Measurements from ENCODE around the gene FXYD2.

FXYD2 gene

DNA sequence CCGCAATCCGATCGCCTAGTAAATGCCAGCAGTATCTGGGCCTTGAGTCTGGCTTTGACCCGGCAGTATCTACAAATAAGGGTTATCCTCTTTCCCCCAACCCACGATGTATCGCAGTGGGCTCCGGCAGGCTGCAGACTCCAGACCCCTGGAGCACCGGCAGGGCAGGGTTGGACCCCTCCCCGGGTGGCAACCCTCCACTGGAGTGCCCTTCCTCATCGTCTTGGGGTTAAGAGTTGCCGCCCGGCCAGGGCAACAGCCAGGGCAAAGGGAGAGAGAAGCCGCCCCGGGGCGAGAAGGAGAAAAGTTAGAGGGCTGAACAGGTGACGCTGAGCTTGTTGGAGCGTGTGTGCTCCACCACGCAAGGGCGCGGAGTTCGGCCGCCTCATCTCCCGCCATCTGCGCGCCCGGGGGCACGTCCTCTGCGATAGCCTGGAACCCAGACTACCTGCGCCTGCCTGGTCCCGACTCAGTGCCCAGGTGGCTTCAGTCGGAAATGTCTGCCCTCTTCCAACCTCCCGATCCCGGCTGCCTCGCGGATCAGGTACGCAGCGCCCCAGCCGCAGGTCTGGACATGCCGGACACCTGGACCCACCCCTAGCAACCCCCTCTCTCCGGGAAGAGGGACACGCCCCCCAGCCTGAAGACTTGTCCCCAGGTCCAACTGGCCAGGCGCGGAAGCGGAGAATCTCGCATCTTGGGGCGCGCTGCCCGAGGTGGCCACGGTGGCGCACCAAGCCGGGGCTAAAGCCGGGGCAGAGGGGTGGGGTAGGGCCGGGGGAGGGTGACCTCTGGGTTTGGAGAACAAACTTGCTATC is 28.7 kb downstream of the FXYD2 start:
- DNase-seq = no peak

GRCh38 chr11:117794772-117795629 is 29.5 kb downstream of the FXYD2 start:
- DNase-seq = no peak

DNA sequence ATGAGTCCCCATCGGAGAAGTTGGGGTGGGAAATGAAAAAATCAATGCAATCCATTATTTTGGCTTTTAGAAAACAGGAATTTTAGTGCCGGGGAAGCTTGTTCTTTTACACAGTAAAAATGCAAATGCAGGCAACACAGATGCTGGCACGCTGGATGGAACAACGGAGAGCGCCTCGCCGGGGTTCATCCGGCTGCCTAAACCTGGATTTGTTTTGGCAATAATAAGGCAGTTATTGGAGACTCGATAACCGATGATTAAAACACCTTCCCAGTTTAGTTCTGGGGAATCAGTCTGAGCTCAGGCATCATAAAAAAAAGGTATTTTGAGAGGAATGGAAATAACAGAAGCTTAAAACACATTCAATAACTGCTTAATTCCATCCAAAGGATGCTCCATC is 30.4 kb downstream of the FXYD2 start:
- no peak for DNase-seq

GRCh38 chr11:117793583-117793982 is 31.0 kb downstream of the FXYD2 start:
- no peak for DNase-seq

DNA sequence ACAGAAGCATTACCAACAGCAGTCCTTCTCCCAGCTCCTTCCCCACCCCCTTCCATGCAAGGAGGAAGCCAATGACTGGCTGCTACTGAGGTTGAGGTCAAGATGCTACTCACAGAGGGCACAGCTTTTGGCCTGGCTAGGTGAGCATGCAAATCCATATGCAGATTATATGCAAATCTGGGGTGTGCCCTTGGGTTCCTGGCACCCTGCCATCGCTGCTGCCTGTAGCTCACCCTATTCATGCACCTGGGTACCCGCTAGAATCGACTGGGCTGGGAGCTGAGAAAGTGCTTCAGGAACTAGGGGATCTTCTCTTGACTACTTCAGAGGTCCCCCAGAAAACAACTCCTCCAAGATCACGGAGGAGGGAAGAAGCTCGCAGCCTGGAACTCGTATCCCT is 31.6 kb downstream of the FXYD2 start:
- no peak for DNase-seq

DNA sequence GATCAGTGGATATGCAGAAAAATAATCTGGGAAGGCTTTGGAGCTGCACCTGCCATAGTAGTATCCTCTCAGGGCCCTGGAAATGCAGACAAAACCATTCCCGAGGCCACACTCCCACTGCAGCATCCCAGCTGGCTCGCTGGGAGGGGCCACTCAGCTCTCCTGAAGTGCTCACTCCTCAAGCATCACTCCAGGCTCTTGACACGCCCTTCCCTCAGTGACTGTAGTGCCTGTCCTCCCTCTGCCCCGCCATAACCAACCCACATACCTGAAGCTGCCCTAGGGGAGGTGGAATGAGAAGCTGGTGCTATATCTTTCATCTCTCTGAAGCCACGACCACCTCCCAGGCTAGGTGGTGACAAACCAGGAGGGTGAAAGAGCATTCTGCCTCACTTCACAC is 32.3 kb downstream of the FXYD2 start:
- no peak for DNase-seq

- no peak for DNase-seq
Observed at GRCh38 chr11:117790279-117790678, 34.3 kb downstream of the FXYD2 start.

DNA sequence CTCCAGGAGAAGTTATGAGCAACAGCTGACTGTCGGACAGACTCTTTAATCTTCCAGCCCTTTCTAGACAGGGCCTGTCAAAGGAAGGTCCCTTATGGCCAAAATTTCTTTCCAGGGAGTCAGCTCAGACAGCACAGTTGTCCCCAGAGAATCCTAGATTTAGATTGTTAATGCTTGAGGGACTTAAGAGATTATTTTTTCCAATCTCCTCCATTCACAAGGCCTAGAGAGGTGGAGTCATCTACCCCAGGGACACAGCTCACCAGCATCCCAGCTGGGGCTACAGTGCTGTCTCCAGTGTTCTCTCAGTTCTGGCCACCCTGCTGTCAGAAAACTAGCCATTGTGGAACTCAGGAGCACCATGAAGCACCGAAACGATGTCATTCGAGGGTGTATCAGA is 35.3 kb downstream of the FXYD2 start:
- no peak for DNase-seq

GRCh38 chr11:117786135-117786870 is 38.2 kb downstream of the FXYD2 start:
- DNase-seq = no peak

GRCh38 chr11:117782101-117782500 is 42.4 kb downstream of the FXYD2 start:
- no peak for DNase-seq

- DNase-seq = no peak
Observed at GRCh38 chr11:117781627-117782026, 42.9 kb downstream of the FXYD2 start.

DNA sequence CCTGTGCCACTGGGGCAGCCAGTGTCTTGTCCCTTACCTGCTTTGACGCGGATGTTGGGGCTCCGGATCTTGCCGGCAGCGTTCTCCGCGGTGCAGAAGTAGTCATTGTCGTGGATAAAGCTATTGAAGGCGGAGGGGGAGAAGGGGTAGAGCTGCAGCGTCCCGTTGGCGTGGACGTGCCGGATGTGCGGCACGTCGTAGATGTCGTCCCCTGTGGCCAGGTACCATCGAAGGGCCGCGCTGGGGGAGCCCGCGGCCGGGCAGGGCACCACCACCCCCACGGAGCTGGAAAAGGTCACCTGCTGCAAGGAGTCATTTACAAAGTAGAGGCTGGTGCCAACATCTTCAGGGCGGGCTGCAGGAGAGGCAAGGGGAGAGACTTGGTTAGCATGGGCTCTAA is 44.1 kb downstream of the FXYD2 start:
- DNase-seq = no peak

DNA sequence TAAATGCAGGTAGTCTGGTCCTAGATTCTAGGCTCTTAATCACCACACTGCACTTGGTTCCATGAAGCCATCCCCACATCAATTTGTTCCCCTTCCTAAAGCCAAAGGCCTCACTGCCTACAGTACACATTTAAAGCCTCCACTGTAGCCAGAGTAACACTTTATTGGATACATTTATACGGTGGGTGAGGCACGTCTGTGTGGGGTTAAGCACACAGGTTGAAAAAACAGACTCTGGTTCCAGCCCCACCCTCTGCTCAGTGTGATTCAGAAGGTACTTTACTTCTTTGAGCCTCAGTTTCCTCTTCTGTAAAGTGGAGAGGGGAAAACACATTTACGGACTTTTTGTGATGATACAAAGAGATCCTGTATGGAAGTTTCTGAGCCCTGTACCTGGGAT is 50.0 kb downstream of the FXYD2 start:
- DNase-seq = no peak

DNA sequence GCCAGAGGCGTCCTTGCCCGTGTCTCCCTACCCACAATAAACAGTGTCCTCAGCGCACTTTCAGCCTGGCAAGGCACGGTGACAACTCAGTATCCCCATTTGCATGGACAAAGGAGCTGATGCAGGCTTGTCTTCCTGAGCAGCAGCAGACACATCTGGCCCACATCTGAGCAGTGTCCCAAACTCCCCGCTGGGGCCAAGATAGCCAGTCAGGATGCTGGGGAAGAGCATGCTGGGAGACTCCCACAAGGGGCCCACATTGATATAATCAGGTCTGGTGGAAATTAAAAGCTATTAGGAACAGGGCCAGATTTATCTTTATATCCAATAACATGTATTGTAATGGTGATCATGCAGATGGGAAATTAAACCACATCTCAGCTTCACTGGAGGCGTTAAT is 52.2 kb downstream of the FXYD2 start:
- DNase-seq = no peak

DNA sequence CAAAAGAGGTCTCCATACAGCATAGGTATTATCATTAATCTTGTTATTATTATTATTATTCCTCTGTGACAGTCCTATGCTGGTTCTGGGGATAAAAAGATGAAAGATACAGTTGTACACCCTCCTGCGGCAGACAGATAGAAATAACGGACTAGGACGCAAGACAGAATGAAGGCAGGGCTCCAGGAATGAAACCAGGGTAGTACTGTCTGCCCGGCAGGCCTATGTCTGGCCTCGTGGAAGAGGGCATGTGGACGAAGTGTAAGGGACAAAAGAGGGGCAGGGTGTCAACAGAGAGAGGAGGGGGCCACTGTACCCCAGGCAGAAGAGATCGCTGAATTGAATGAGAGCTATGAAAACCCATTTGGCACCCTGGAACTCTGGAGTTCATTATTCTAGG is 52.7 kb downstream of the FXYD2 start:
- DNase-seq = no peak

- DNase-seq = no peak
Observed at GRCh38 chr11:117771197-117771596, 53.3 kb downstream of the FXYD2 start.

DNA sequence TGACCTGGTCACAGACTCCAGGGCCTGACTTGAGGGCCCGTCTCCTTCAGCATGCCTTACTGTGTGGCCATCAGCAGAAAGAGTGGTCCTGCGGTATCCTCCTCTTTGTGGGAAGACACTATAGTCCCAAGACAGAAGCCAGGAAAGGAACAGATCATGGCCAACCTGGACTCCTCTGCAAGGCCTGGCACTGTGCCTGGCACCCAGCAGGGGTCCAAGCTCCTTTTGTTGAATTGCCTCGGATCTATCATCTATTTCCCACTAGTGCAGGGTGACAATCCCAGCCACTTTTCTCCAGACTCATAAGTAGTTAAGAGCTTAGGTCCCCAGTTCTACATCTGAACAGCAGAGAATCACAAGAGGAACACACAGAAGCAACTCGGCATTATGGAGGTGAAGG is 54.5 kb downstream of the FXYD2 start:
- no peak for DNase-seq
